ENCODE measurements around the gene ZNF101. TPM values are rescaled to one million over a fixed set of nuclear protein-coding genes. Genes with fewer than 3 reads are reported as not detected.
A peak's percentile ranks its signal among the peaks of the same experiment; 100 is the strongest.
"Not testable (repeated sequence)": the region's sequence is repeated elsewhere in the genome, so short reads cannot be mapped to it uniquely, and the experiment has no call there.

Gene ZNF101
- total RNA-seq, 4 donors from 2014 or later: 0.39 to 9.7 (median 2.5) TPM

- Histone ChIP-seq H3K27ac (no peak overlapping the region), H3K4me3 (no peak overlapping the region), H3K9me3 (no peaks in the 10 kb centered on the region), H3K4me1 (no peaks in the 10 kb centered on the region), H3K27me3 (no peaks in the 10 kb centered on the region), H3K36me3 (no peaks in the 10 kb centered on the region)
- no peak for TF ChIP-seq CTCF (IDR thresholded peaks at IDR 0.05 in 4 of 5, conservative IDR thresholded peaks at IDR 0.05 in 1 of 5)
- no peak for TF ChIP-seq POLR2A (IDR thresholded peaks at IDR 0.05)
- DNase-seq (no peak), ATAC-seq (no peak)
- intact Hi-C loops (cut with DNase I; ENCODE audit: low total_unique reads): no loop called here
- in situ Hi-C loops (cut with MboI; ENCODE audit: low sequenced_read_pairs in 4 of 4): no loop called here
These were observed 23.0 kb downstream of the ZNF101 start for GRCh38 chr19:19691683-19692082.

GRCh38 chr19:19696386-19696785, 27.7 kb downstream of the ZNF101 start:
- no peak for ATAC-seq
- peaks cover 0 to 4% (median 3%) of the 10 kb centered on the region in 3 donors for H3K9me3 ChIP-seq
- in situ Hi-C loops (cut with MboI; ENCODE audit: low sequenced_read_pairs in 4 of 4): no loop called here
- no peaks in the 10 kb centered on the region for H3K4me1 ChIP-seq
- no peak overlapping the region for H3K27ac ChIP-seq
- TF ChIP-seq POLR2A (IDR thresholded peaks at IDR 0.05) (no peak), CTCF (IDR thresholded peaks at IDR 0.05 in 4 of 5, conservative IDR thresholded peaks at IDR 0.05 in 1 of 5) (no peak)
- H3K27me3 ChIP-seq: no peaks in the 10 kb centered on the region
- H3K4me3 ChIP-seq: no peak overlapping the region
- DNase-seq: no peak
- intact Hi-C loops (cut with DNase I; ENCODE audit: low total_unique reads): no loop called here
- peaks cover 0 to 8% of the 10 kb centered on the region in 2 donors for H3K36me3 ChIP-seq

- H3K36me3 ChIP-seq: peaks cover 0 to 8% of the 10 kb centered on the region in 2 donors
- in situ Hi-C loops (cut with MboI; ENCODE audit: low sequenced_read_pairs in 4 of 4) (no loop called here), intact Hi-C loops (cut with DNase I; ENCODE audit: low total_unique reads) (no loop called here)
- no peak overlapping the region for H3K27ac ChIP-seq
- DNase-seq (no peak), ATAC-seq (no peak)
- no peaks in the 10 kb centered on the region for H3K4me1 ChIP-seq
- TF ChIP-seq CTCF (IDR thresholded peaks at IDR 0.05 in 4 of 5, conservative IDR thresholded peaks at IDR 0.05 in 1 of 5) (no peak), POLR2A (IDR thresholded peaks at IDR 0.05) (no peak)
- H3K27me3 ChIP-seq: no peaks in the 10 kb centered on the region
- H3K4me3 ChIP-seq: no peak overlapping the region
- peaks cover 0 to 5% (median 3%) of the 10 kb centered on the region in 3 donors for H3K9me3 ChIP-seq
These were observed 28.9 kb downstream of the ZNF101 start for GRCh38 chr19:19697589-19697988.

- H3K27me3 ChIP-seq; H3K4me3 ChIP-seq; DNase-seq; H3K27ac ChIP-seq; H3K9me3 ChIP-seq; H3K4me1 ChIP-seq; in situ Hi-C loops (cut with MboI; ENCODE audit: low sequenced_read_pairs in 4 of 4); ATAC-seq; intact Hi-C loops (cut with DNase I; ENCODE audit: low total_unique reads): not testable (repeated sequence)
- H3K36me3 ChIP-seq: peaks cover 0 to 28% of the 10 kb centered on the region in 2 donors
These were observed 31.9 kb downstream of the ZNF101 start for GRCh38 chr19:19700493-19700892.

- in situ Hi-C loops (cut with MboI; ENCODE audit: low sequenced_read_pairs in 4 of 4): no loop called here
- intact Hi-C loops (cut with DNase I; ENCODE audit: low total_unique reads): no loop called here
- H3K4me1 ChIP-seq: no peaks in the 10 kb centered on the region
- ATAC-seq (no peak), DNase-seq (no peak)
- H3K27ac ChIP-seq: no peak overlapping the region
- no peaks in the 10 kb centered on the region for H3K27me3 ChIP-seq
- peaks cover 0 to 44% of the 10 kb centered on the region in 2 donors for H3K36me3 ChIP-seq
- TF ChIP-seq CTCF (IDR thresholded peaks at IDR 0.05 in 4 of 5, conservative IDR thresholded peaks at IDR 0.05 in 1 of 5) (no peak), POLR2A (IDR thresholded peaks at IDR 0.05) (no peak)
- peaks cover 11 to 39% (median 23%) of the 10 kb centered on the region in 3 donors for H3K9me3 ChIP-seq
- peak overlapping the region in 1 of 4 donors; percentile 6 for H3K4me3 ChIP-seq
These were observed 36.2 kb downstream of the ZNF101 start for GRCh38 chr19:19704836-19705235.

All from gastrocnemius medialis (tissue), 4 donors.